Osteoblast (primary cell): ENCODE data around the gene GABRB2. TPM values are rescaled to one million over a fixed set of nuclear protein-coding genes. Genes with fewer than 3 reads are reported as not detected.

Experiments
- DNase-seq: peaks from one replicate; pipeline ENCODE4 v3.0.0; 2011; ENCODE audit warnings: low spot score, mixed read lengths; ENCODE audit not compliant: insufficient read length; ENCODE audit errors: missing footprints
- H2AFZ ChIP-seq: 2 replicates; pipeline ENCODE4 v1.6.0; 2011; ENCODE audit warnings: mild to moderate bottlenecking, low read length
- H3K27ac ChIP-seq: 2 replicates; pipeline ENCODE4 v1.5.1; 2011; ENCODE audit warnings: mild to moderate bottlenecking, low read depth, low read length, moderate library complexity
- H3K27me3 ChIP-seq: 2 replicates; pipeline ENCODE4 v1.6.0; 2012; ENCODE audit warnings: mild to moderate bottlenecking, control low read depth, inconsistent platforms, low read length, moderate library complexity; ENCODE audit not compliant: insufficient read depth
- H3K36me3 ChIP-seq: 2 replicates; pipeline ENCODE4 v1.5.1; 2011; ENCODE audit warnings: mild to moderate bottlenecking, low read length, control low read depth, moderate library complexity; ENCODE audit not compliant: insufficient read depth
- H3K4me1 ChIP-seq: 2 replicates; pipeline ENCODE4 v1.5.1; 2011; ENCODE audit warnings: mild to moderate bottlenecking, low read length, control low read depth, moderate library complexity; ENCODE audit not compliant: insufficient read depth
- H3K4me2 ChIP-seq: 2 replicates; pipeline ENCODE4 v1.6.0; 2011; ENCODE audit warnings: mild to moderate bottlenecking, low read length; ENCODE audit not compliant: insufficient read depth
- H3K4me3 ChIP-seq: fragments of 200-600 bp; sonication (generic); 3 replicates; pipeline ENCODE4 v1.5.1; 2012; ENCODE audit warnings: mild to moderate bottlenecking, low read length, inconsistent platforms; ENCODE audit not compliant: insufficient read depth
- H3K79me2 ChIP-seq: 2 replicates; pipeline ENCODE4 v1.6.0; 2012; ENCODE audit warnings: mild to moderate bottlenecking, low read length, control low read depth, inconsistent platforms; ENCODE audit not compliant: insufficient read depth
- H3K9me3 ChIP-seq: 2 replicates; pipeline ENCODE4 v1.5.1; 2011; ENCODE audit warnings: low read depth, low read length, control low read depth
- H4K20me1 ChIP-seq: 2 replicates; pipeline ENCODE4 v1.6.0; 2012; ENCODE audit warnings: mild to moderate bottlenecking, low read length, control low read depth; ENCODE audit not compliant: insufficient read depth
- CTCF ChIP-seq: IDR thresholded peaks from 2 replicates; pipeline ENCODE4 v1.5.1; 2011; ENCODE audit warnings: mild to moderate bottlenecking, low read depth, low read length, moderate library complexity; ENCODE audit errors: extremely low read depth
- total RNA-seq: library from RNA; depleted of rRNA; stranded (reverse); fragments of >200 nt; gene quantifications from 2 replicates; pipeline ENCODE4 v1.2.3, GENCODE V29; 2012

The GABRB2 gene
- total RNA-seq, 1 donor = 0.72 TPM

- no peaks in the 10 kb centered on the region for H3K79me2 ChIP-seq
- H3K4me1 ChIP-seq = no peaks in the 10 kb centered on the region
- no peaks in the 10 kb centered on the region for H3K36me3 ChIP-seq
- no peaks in the 10 kb centered on the region for H4K20me1 ChIP-seq
- H3K4me3 ChIP-seq = no peak overlapping the region
- no peaks in the 10 kb centered on the region for H3K27me3 ChIP-seq
- TF ChIP-seq CTCF = no peak
- DNase-seq = no peak
- H2AFZ ChIP-seq = no peak overlapping the region
- no peak overlapping the region for H3K4me2 ChIP-seq
- no peaks in the 10 kb centered on the region for H3K9me3 ChIP-seq
- no peak overlapping the region for H3K27ac ChIP-seq
These were observed 173.7 kb downstream of the GABRB2 start for GRCh38 chr5:161372682-161373344.

- TF ChIP-seq CTCF = no peak
- no peak overlapping the region for H3K4me3 ChIP-seq
- no peak overlapping the region for H3K27ac ChIP-seq
- H3K79me2 ChIP-seq = no peaks in the 10 kb centered on the region
- H3K36me3 ChIP-seq = no peaks in the 10 kb centered on the region
- no peak for DNase-seq
- H3K4me2 ChIP-seq = no peak overlapping the region
- H3K27me3 ChIP-seq = no peaks in the 10 kb centered on the region
- H2AFZ ChIP-seq = no peak overlapping the region
- H4K20me1 ChIP-seq = no peaks in the 10 kb centered on the region
- no peaks in the 10 kb centered on the region for H3K9me3 ChIP-seq
- H3K4me1 ChIP-seq = no peaks in the 10 kb centered on the region
These were observed 177.5 kb downstream of the GABRB2 start for GRCh38 chr5:161369022-161369421.

GRCh38 chr5:161358446-161358845, 188.1 kb downstream of the GABRB2 start:
- DNase-seq = no peak
- Histone ChIP-seq H3K9me3 (peaks cover 2% of the 10 kb centered on the region), H2AFZ (no peak overlapping the region), H3K79me2 (no peaks in the 10 kb centered on the region), H3K27me3 (no peaks in the 10 kb centered on the region), H3K4me1 (no peaks in the 10 kb centered on the region), H3K4me3 (no peak overlapping the region), H3K27ac (no peak overlapping the region), H3K36me3 (no peaks in the 10 kb centered on the region), H4K20me1 (no peaks in the 10 kb centered on the region), H3K4me2 (no peak overlapping the region)
- no peak for TF ChIP-seq CTCF

- Histone ChIP-seq H3K4me2 (no peak overlapping the region), H3K27me3 (no peaks in the 10 kb centered on the region), H3K27ac (no peak overlapping the region), H2AFZ (no peak overlapping the region), H4K20me1 (no peaks in the 10 kb centered on the region), H3K4me3 (no peak overlapping the region), H3K9me3 (no peaks in the 10 kb centered on the region), H3K79me2 (no peaks in the 10 kb centered on the region), H3K36me3 (no peaks in the 10 kb centered on the region), H3K4me1 (no peaks in the 10 kb centered on the region)
- no peak for DNase-seq
- TF ChIP-seq CTCF = no peak
These were observed 202.3 kb downstream of the GABRB2 start for GRCh38 chr5:161344234-161344633.
